ENCODE results near the gene GRN. TPM values are rescaled to one million over a fixed set of nuclear protein-coding genes. Genes with fewer than 3 reads are reported as not detected.

Gene GRN
- total and polyA plus RNA-seq, 2 donors (not counting 3 experiments of a cell fraction or from before 2014, with no cell fraction given), result 343 to 1,034 TPM

DNA sequence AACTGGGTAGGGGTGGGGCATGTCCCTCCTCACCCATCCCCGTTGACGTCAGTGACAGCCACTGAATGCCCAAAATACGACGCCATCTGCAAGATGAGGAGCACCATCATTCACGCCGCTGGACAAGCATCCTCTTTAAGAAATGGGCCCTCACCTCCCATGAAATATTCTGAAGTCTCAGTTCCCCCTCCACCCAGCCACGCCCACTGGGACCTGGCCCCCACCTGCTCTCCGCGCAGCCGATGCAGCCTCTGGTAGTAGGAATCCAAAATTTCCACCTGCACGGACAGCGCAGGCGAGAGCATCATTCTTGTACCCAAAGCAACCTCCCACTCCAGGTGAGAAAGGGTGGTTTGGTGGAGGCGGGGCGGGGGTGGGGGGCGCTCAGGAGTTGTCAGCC, 38.8 kb downstream of the GRN start:
- BruUV-seq (replicated peaks), result no TSS peak
- TF ChIP-seq POLR2A (IDR thresholded peaks at IDR 0.05; ENCODE audit: low read depth, low read length) (no peak), GATA2 (IDR thresholded peaks at IDR 0.05; ENCODE audit: insufficient read depth, insufficient read length, low read depth, low read length) (no peak), FOS (IDR thresholded peaks at IDR 0.05; ENCODE audit: borderline replicate concordance, insufficient read depth, low read length) (no peak), EZH2 (IDR thresholded peaks at IDR 0.05; ENCODE audit: borderline replicate concordance, low read depth, low read length, severe bottlenecking) (no peak), POLR2AphosphoS5 (IDR thresholded peaks at IDR 0.05; ENCODE audit: insufficient read depth, low read depth, low read length) (no peak), MYC (IDR thresholded peaks at IDR 0.05; ENCODE audit: low read depth, low read length) (no peak), JUN (IDR thresholded peaks at IDR 0.05; ENCODE audit: borderline replicate concordance, insufficient read depth, insufficient read length, low read depth) (no peak)
- TF ChIP-seq, protein P1, sequence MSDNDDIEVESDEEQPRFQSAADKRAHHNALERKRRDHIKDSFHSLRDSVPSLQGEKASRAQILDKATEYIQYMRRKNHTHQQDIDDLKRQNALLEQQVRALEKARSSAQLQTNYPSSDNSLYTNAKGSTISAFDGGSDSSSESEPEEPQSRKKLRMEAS (IDR thresholded peaks at IDR 0.05; ENCODE audit: insufficient read depth, insufficient read length), result no peak
- TF ChIP-seq, protein P2, sequence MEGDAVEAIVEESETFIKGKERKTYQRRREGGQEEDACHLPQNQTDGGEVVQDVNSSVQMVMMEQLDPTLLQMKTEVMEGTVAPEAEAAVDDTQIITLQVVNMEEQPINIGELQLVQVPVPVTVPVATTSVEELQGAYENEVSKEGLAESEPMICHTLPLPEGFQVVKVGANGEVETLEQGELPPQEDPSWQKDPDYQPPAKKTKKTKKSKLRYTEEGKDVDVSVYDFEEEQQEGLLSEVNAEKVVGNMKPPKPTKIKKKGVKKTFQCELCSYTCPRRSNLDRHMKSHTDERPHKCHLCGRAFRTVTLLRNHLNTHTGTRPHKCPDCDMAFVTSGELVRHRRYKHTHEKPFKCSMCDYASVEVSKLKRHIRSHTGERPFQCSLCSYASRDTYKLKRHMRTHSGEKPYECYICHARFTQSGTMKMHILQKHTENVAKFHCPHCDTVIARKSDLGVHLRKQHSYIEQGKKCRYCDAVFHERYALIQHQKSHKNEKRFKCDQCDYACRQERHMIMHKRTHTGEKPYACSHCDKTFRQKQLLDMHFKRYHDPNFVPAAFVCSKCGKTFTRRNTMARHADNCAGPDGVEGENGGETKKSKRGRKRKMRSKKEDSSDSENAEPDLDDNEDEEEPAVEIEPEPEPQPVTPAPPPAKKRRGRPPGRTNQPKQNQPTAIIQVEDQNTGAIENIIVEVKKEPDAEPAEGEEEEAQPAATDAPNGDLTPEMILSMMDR (IDR thresholded peaks at IDR 0.05; ENCODE audit: extremely low read depth in 1 of 2, insufficient read depth in 1 of 2, low read depth in 1 of 2, low read length in 2 of 2), result no peak
- Histone ChIP-seq H3K36me3 (ENCODE audit: control insufficient read depth in 2 of 2, extremely low read depth in 1 of 2, insufficient read depth in 2 of 2, low read length in 2 of 2) (no peaks in the 10 kb centered on the region), H4K20me1 (replicated peaks; ENCODE audit: control insufficient read depth, extremely low read depth, insufficient read depth, low read length) (no peaks in the 10 kb centered on the region), H3K9ac (replicated peaks; ENCODE audit: extremely low read depth, insufficient read depth, low read length) (no peak overlapping the region), H3K79me2 (ENCODE audit: control insufficient read depth, insufficient read depth, low read length) (no peaks in the 10 kb centered on the region), H3K27ac (ENCODE audit: insufficient read depth, low read depth, low read length) (no peak overlapping the region), H3K4me2 (ENCODE audit: insufficient read depth, low read length) (no peak overlapping the region), H3K4me1 (ENCODE audit: control insufficient read depth, extremely low read depth, insufficient read depth, low read length) (peaks cover 8% of the 10 kb centered on the region), H2AFZ (ENCODE audit: low read depth, low read length) (no peak overlapping the region), H3K9me1 (replicated peaks; ENCODE audit: control insufficient read depth, extremely low read depth, insufficient read depth, low read length) (no peaks in the 10 kb centered on the region), H3K4me3 (replicated peaks in 1 of 3; ENCODE audit: insufficient read depth in 1 of 3, low read depth in 1 of 3, low read length in 3 of 3) (no peak overlapping the region), H3K27me3 (ENCODE audit: control insufficient read depth in 2 of 2, insufficient read depth in 2 of 2, low read length in 2 of 2) (peaks cover 13% of the 10 kb centered on the region in 2 experiments), H3K9me3 (replicated peaks; ENCODE audit: control insufficient read depth, insufficient read depth, low read length) (no peaks in the 10 kb centered on the region)
- ChIA-PET POLR2A (no interaction called here), CTCF (no interaction called here)
- FAIRE-seq (no peak), DNase-seq (ENCODE audit: low read depth, low spot score) (no peak)
- dilution Hi-C loops (cut with MboI; ENCODE audit: extremely low pct_ligation_motif_present, low sequenced_read_pairs), result no loop called here
- intact Hi-C loops (cut with micrococcal nuclease), result no loop called here

Measured in endothelial cell of umbilical vein (primary cell).